Stimulated activated memory B cell treated with anti-CD40 and anti-IgM and Interleukin-4, amounts not matched to agents 10 μg/mL and 1 μg/mL and 100 μg/mL, for 72 hours (primary cell): ENCODE measurements around the gene CRELD2.
"Not testable (repeated sequence)": the region's sequence is repeated elsewhere in the genome, so short reads cannot be mapped to it uniquely, and the experiment has no call there.

Source experiments
- ATAC-seq: fragments of 150-1000 bp; cut with Tn5 transposase; 2 replicates; pipeline ENCODE4 v1.10.0; 2021
- H3K27ac Mint-ChIP-seq: one replicate; pipeline ENCODE4 v1.8.0; 2022; ENCODE audit warnings: mild to moderate bottlenecking, mixed read lengths
- H3K27me3 Mint-ChIP-seq: one replicate; pipeline ENCODE4 v1.8.0; 2022; ENCODE audit warnings: mixed read lengths
- H3K36me3 Mint-ChIP-seq: one replicate; pipeline ENCODE4 v1.8.0; 2022; ENCODE audit warnings: mixed read lengths
- H3K4me1 Mint-ChIP-seq: one replicate; pipeline ENCODE4 v1.8.0; 2022; ENCODE audit warnings: mixed read lengths
- H3K4me3 Mint-ChIP-seq: one replicate; pipeline ENCODE4 v1.8.0; 2022; ENCODE audit warnings: mild to moderate bottlenecking, moderate library complexity, mixed read lengths
- H3K9me3 Mint-ChIP-seq: one replicate; pipeline ENCODE4 v1.8.0; 2022; ENCODE audit warnings: mixed read lengths

CRELD2 gene

DNA sequence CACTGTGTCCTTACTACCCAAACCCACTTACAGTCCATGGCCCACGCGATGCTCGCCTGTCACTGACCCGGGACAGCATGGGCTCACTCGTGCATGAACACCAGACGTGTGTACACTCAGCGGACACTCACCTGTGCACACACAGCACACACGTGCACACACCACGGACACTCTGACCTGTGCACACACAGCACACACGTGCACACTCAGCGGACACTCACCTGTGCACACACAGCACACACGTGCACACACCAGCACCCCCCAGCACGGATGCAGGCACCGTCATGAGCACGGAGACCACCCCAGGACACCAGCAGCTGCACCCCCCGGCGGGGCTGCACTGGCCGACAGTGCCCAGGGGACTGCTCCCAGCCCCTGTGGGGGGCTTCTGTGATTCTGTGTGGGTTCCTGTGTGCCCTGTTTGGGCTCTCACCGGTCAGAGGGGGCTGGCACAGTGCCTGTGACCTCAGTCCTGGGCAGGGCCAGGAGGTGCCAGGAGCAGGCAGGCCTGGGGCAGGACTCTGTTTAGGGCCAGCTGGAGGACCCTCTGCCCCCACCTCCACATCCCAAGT is 20.2 kb downstream of the CRELD2 start:
- H3K9me3 Mint-ChIP-seq, result peaks cover 3% of the 10 kb centered on the region
- H3K36me3 Mint-ChIP-seq, result peaks cover 8% of the 10 kb centered on the region
- H3K4me3 Mint-ChIP-seq, result no peak overlapping the region
- no peak for ATAC-seq
- no peaks in the 10 kb centered on the region for H3K27me3 Mint-ChIP-seq
- H3K27ac Mint-ChIP-seq, result peak overlapping the region; percentile 20
- peaks cover 32% of the 10 kb centered on the region for H3K4me1 Mint-ChIP-seq

DNA sequence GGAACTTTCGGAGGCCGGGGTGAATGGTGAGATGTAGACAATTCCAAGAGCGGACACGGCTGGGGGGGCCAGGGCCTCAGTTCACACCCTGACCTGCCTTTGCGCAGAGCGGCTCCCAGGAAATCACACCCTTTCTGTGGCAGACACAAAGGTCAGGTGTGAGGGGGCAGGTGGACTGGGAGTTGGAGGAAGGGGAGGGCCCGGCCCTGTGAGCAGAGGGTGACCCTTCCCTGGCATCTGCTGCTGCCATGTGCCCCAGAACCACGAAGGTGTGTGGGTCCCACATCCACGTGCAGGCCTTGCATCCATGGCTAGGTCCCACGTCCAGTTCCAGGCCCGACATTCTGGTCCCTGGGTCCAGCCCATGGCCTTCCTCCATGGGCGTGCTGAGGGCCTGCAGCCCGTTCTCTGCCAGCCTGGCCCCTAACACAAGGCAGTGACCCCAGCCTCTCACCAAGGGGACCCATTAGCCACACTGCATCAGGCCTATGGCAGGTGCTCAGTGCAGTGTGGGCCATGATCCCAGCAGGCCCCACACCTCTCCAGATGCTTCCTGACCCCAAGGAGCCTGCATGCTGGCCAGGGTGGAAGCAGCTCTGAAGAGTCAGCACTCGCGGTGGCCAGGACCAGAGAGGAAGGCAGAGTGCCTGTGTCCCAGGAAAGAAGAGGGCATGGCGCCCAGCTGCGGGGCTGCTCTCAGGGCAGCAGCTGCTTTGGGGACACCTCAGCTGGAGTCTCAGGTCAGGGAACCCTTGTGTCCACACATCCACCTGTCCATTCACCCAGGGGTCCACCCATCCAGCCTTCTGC is 23.3 kb downstream of the CRELD2 start:
- Mint-ChIP-seq H3K27me3 (no peaks in the 10 kb centered on the region), H3K36me3 (peaks cover 8% of the 10 kb centered on the region), H3K9me3 (peaks cover 3% of the 10 kb centered on the region), H3K4me3 (no peak overlapping the region), H3K4me1 (peaks cover 27% of the 10 kb centered on the region), H3K27ac (peak overlapping the region; percentile 52)
- ATAC-seq, result no peak

DNA sequence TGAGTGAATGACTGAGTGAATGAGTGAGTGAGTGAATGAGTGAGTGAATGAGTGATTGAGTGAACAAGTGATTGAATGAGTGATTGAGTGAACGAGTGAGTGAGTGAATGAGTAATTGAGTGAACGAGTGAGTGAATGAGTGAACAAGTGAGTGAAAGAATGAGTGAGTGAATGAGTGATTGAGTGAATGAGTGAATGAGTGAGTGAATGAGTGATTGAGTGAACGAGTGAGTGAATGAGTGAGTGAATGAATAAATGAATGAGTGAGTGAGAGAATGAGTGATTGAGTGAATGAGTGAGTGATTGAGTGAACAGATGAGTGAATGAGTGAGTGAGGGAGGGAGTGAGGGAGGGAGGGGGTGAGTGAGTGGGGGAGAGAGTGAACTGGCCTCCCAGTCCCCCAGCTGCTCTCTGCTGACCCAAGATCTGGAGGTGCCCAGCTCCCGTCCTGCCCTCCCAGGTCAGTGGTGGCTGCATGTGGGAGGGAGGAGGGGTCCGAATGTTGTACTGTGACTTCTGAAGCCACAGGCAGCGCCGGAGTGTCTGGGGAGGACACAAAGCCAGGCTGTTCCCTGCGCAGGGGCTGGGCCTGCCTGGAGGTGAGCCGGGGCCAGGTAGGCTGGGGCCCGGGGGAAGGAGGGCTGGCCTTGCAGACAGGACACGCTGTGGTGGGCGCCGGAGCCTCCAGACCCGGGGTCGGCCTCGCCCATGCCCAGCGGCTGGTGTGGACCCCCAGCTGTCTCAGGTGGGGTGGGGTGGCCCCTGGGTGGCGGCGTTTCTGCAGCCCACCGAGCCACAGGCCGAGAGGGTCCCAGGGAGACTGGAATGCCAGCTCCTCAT is 24.4 kb downstream of the CRELD2 start:
- ATAC-seq, result peak; percentile 34
- Mint-ChIP-seq H3K4me3 (no peak overlapping the region), H3K27me3 (no peaks in the 10 kb centered on the region), H3K27ac (peak overlapping the region; percentile 91), H3K4me1 (peaks cover 16% of the 10 kb centered on the region), H3K9me3 (peaks cover 3% of the 10 kb centered on the region), H3K36me3 (peaks cover 8% of the 10 kb centered on the region)

DNA sequence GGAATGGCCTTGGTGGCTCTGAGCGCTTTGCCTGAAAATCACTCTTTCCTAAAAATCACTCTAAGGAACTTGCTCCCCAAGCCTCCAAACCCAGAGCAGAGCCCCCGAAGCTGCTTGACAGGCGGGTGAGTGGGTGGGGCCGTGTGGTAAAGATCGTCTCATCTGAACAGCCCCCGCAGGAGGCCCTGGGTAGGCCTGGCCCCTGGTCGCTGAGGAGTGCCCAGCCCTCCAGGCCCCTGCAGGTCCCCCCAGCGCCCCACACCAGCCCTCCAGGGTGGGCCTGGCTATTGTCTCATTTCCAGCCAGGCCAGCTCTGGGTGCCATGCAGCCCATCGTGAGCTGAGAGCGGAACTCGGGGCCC is 25.0 kb downstream of the CRELD2 start:
- H3K4me1 Mint-ChIP-seq, result peaks cover 16% of the 10 kb centered on the region
- peak overlapping the region; percentile 78 for H3K4me3 Mint-ChIP-seq

DNA sequence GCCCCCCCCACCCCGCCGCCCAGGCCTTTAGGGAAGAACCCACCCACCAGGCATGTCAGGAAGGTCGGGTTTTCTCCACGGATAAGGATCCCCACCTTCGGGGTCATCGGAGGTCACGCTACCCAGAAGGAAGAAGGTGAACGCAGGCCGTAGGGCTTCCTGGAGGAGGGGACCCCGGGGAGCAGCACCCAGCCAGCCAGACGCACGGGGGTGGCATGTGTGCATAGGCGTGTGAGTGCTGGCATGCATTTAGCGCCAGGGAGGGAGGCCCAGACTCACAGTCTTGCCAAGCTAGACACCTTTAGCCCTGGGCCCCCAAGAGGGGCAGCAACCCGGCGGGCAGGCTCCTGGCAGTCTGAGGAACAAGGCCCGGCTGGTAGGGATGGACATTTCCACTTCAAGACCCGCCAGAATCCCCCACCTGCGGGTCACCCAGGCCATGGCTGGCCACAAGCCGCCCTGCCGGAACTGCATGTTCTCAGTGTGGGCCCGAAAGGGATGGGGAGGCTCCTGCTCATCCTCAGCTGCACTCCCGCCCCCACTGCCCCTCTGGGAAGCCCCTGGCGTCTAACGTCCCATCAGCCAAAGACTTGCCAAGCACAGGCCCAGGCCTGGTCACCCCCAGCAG is 25.5 kb downstream of the CRELD2 start:
- peak; percentile 32 for ATAC-seq
- Mint-ChIP-seq H3K27me3 (no peaks in the 10 kb centered on the region), H3K27ac (peak overlapping the region; percentile 91)

More for the DNA sequence above, 25.0 kb downstream of the CRELD2 start:
- ATAC-seq, result peak; percentile 15
- no peaks in the 10 kb centered on the region for H3K27me3 Mint-ChIP-seq
- H3K9me3 Mint-ChIP-seq, result peaks cover 3% of the 10 kb centered on the region
- peak overlapping the region; percentile 91 for H3K27ac Mint-ChIP-seq
- H3K36me3 Mint-ChIP-seq, result peaks cover 8% of the 10 kb centered on the region

DNA sequence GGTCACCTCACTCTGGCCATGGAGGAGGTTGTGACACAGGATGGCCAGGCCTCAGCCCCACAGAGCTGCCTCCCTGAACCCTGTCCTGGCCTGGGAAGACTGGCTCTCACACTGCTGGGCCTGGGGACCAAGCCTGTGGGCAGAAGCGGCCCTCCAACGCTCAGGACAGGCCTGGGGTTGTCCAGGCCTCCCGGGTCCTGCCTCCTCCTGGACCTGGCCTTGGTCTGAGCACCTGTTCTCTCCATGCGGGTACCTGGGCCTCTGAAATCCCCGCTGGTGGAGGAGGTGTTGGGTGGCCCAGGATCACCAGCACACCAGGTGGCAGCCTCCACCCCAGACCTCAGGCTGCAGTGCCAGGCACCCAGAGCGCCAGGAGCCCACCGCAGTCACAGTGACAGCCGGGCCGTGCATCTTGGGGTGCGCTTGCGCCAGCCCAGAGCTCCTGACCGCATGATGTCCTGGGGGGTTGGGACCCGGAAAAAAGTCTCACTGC is 26.0 kb downstream of the CRELD2 start:
- peaks cover 16% of the 10 kb centered on the region for H3K4me1 Mint-ChIP-seq
- peak overlapping the region; percentile 91 for H3K27ac Mint-ChIP-seq
- H3K36me3 Mint-ChIP-seq, result peaks cover 8% of the 10 kb centered on the region
- peak overlapping the region; percentile 78 for H3K4me3 Mint-ChIP-seq
- H3K9me3 Mint-ChIP-seq, result peaks cover 3% of the 10 kb centered on the region
- ATAC-seq, result peak; percentile 65
- no peaks in the 10 kb centered on the region for H3K27me3 Mint-ChIP-seq

More for the DNA sequence above, 25.5 kb downstream of the CRELD2 start:
- Mint-ChIP-seq H3K4me3 (peak overlapping the region; percentile 78), H3K9me3 (peaks cover 3% of the 10 kb centered on the region), H3K4me1 (peaks cover 16% of the 10 kb centered on the region), H3K36me3 (peaks cover 8% of the 10 kb centered on the region)

DNA sequence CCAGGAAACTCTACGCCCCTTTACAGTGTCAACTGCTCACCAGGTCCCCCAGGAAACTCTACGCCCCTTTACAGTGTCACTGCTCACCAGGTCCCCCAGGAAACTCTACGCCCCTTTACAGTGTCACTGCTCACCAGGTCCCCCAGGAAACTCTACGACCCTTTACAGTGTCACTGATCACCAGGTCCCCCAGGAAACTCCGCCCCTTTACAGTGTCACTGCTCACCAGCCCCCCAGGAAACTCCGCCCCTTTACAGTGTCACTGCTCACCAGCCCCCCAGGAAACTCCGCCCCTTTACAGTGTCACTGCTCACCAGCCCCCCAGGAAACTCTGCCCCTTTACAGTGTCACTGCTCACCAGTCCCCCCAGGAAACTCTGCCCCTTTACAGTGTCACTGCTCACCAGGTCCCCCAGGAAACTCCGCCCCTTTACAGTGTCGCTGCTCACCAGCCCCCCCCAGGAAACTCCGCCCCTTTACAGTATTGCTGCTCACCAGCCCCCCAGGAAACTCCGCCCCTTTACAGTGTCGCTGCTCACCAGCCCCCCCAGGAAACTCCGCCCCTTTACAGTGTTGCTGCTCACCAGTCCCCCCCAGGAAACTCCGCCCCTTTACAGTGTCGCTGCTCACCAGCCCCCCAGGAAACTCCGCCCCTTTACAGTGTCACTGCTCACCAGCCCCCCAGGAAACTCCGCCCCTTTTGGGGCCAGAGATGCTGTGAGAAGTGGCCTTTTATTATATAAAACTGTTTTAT is 26.8 kb downstream of the CRELD2 start:
- ATAC-seq, H3K27me3 Mint-ChIP-seq: not testable (repeated sequence)
- peak overlapping the region; percentile 91 for H3K27ac Mint-ChIP-seq

DNA sequence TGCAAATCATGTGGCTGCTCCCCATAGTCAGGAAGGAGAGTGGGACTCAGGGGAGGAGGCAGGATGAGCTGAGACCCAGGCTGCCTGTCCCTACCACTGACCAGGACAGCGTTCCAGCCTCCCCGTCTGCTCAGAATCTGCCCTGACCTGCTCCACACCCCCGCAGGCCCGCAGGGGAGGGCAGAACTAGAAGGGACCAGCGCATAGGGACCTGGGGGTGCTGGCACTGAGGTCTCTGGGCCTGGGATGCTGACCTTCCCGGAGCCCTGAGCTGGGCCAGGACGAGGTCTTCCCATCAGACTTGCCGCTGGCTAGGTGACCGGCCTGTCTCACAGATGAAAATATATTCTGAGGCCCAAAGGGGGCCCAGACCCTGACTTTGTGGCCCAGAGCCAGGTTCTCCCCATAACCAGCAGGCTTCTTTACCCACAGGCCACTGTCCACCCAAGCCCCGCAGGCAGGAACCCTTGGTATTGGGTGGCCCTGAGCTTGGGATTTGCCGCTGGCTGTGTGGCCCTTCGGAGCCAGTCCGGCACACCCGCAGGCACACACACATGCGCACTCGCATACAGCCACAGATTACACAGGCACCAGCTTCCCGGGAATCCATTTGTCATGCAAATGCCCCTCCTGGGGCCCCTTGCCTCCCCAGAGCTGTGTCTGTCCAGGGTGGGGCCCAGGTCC is 28.3 kb downstream of the CRELD2 start:
- peak overlapping the region; percentile 91 for H3K27ac Mint-ChIP-seq
- no peaks in the 10 kb centered on the region for H3K27me3 Mint-ChIP-seq

More for the DNA sequence above, 26.8 kb downstream of the CRELD2 start:
- Mint-ChIP-seq H3K4me1 (peaks cover 23% of the 10 kb centered on the region), H3K4me3 (peak overlapping the region; percentile 44)
- H3K36me3 Mint-ChIP-seq, H3K9me3 Mint-ChIP-seq: not testable (repeated sequence)

DNA sequence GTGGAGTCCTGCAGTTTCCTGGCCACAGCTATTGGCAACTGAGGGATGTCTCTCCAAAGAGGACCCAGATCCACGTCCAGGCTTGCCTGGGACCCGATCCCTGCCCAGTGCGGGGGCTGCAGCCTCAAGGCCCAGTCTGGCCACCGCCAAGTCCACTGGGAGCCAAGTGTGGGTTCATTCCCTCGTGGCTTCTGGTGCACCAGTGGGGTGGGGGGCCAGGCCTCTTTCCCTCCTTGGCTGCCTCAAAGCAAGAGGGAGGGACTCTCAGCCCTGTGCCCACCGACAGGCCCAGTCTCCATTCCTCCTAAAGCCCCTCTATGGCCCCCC is 28.8 kb downstream of the CRELD2 start:
- Mint-ChIP-seq H3K36me3 (no peaks in the 10 kb centered on the region), H3K27ac (no peak overlapping the region), H3K27me3 (no peaks in the 10 kb centered on the region), H3K4me3 (no peak overlapping the region), H3K9me3 (no peaks in the 10 kb centered on the region), H3K4me1 (peaks cover 27% of the 10 kb centered on the region)
- ATAC-seq, result no peak

More for the DNA sequence above, 28.3 kb downstream of the CRELD2 start:
- ATAC-seq, result no peak
- Mint-ChIP-seq H3K36me3 (no peaks in the 10 kb centered on the region), H3K9me3 (no peaks in the 10 kb centered on the region), H3K4me3 (no peak overlapping the region), H3K4me1 (peaks cover 23% of the 10 kb centered on the region)

DNA sequence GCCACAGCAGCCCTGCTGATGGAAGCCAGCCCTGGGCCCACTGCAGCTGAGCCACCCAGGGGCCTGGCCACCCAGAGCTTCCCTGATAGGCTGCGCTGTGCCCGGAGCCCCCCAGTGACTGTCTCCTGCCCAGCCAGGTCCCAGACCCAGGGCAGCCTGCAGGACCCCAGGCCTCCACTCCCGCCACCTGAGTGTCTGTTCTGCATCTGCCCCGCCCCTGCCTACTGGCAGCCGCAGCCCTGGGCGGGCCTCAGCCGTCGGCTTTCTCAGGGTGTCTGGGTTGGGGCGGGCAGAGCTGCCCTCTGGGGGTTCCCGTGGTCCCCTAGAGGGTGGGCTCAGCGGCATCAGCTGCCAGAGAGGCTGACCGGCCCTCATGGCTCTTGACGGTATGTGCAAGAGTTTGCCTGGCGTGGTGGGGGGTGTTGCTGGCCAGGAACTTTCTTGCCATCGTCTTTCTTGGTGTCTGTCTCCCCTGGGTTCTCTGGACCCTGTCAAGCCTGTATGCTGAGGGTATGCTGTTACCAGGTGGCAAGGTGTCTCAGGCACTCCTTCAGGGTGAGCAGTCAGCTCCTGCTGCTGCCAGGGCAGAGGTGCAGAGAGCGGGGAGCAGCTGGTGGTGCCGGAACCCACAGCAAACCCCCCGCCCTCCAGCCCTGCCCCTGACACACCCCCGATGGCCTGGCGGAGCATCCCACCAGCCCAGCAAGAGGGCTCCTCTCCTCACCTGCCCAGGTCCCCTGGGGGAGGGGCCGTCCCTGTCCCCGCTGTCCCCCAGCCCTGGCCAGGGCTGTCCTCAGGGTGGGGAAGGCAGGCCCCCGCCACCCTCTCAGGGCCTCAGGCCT is 29.9 kb downstream of the CRELD2 start:
- no peak overlapping the region for H3K4me3 Mint-ChIP-seq
- H3K27ac Mint-ChIP-seq, result peak overlapping the region; percentile 41
- no peaks in the 10 kb centered on the region for H3K9me3 Mint-ChIP-seq
- ATAC-seq, result no peak
- peaks cover 33% of the 10 kb centered on the region for H3K4me1 Mint-ChIP-seq
- H3K27me3 Mint-ChIP-seq, result no peaks in the 10 kb centered on the region
- no peaks in the 10 kb centered on the region for H3K36me3 Mint-ChIP-seq

DNA sequence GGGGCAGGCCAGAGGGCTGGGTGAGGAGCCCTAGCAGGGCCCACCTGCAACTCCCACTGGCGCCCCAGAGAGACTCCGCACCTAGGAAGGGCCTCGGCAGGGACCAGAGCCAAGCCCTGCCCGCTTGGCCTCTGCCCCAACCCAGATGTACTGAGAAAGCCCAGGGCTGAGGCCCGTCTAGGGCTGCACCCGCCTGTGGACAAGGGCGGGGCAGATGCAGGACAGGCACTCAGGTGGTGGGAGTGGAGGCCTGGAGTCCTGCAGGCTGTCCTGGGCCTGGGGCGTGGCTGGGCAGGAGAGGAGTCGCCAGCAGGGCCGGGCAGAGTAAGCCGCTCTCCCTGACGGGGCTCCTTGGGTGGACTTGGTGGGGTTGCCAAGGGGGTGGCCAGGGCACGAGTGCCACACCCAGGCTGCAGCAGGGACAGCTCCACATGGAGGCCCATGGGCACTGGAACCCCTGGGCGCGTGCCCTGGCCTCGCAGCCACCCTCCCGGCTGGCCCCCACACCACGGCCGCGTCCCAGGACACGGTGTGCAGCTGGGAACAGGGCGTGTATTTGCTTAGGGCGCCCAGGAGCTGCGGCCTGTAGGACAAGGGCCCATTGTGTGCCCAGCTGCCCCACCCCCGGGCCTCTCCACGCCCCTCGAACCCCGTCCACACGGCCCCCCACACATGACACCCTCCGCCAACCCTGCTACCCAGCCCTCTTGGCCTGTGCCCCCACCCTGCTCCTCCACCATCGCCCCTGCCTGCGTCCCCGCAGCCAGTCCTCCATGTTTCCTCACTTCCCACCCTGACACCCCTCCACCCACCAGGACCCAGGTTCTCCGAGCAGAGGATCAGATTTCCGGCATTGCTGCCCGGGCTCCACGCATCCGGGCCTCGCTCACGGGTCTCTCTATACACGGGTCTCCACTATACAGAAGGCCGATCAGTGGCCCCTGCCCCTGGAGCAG is 30.8 kb downstream of the CRELD2 start:
- peak overlapping the region; percentile 90 for H3K27ac Mint-ChIP-seq
- peaks cover 28% of the 10 kb centered on the region for H3K4me1 Mint-ChIP-seq
- no peak overlapping the region for H3K4me3 Mint-ChIP-seq
- no peaks in the 10 kb centered on the region for H3K27me3 Mint-ChIP-seq
- no peaks in the 10 kb centered on the region for H3K36me3 Mint-ChIP-seq
- H3K9me3 Mint-ChIP-seq, result no peaks in the 10 kb centered on the region
- ATAC-seq, result no peak

DNA sequence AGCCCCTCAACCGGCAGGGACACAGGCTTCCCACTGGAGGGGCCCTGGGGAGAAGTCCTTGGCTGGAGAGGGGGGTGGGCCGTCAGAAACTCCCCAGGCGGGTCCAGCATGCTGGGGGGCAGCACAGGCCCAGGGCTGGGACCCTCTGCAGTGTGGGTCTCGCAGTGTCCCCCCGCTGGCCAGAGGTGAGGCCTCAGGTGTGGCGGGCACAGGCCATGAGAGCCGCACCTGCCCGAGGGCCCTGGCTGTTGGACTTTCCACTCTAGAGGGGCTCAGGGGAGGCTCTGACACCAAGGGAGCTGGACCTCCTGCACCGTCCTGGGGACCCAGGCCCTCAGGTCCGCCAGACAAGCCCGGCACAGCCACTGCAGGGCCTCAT is 31.5 kb downstream of the CRELD2 start:
- H3K36me3 Mint-ChIP-seq, result no peaks in the 10 kb centered on the region
- ATAC-seq, result no peak
- no peaks in the 10 kb centered on the region for H3K9me3 Mint-ChIP-seq

More for the DNA sequence above, 31.5 kb downstream of the CRELD2 start:
- no peaks in the 10 kb centered on the region for H3K27me3 Mint-ChIP-seq
- H3K27ac Mint-ChIP-seq, result peak overlapping the region; percentile 90
- peaks cover 28% of the 10 kb centered on the region for H3K4me1 Mint-ChIP-seq
- H3K4me3 Mint-ChIP-seq, result no peak overlapping the region
